ENCODE data around the gene LRP8.

LRP8 gene

GRCh38 chr1:53339736-53340635 is 12.1 kb upstream of the LRP8 start:
- no peak for DNase-seq

- DNase-seq, result no peak
These were observed 10.6 kb upstream of the LRP8 start for GRCh38 chr1:53338423-53338822.

DNA sequence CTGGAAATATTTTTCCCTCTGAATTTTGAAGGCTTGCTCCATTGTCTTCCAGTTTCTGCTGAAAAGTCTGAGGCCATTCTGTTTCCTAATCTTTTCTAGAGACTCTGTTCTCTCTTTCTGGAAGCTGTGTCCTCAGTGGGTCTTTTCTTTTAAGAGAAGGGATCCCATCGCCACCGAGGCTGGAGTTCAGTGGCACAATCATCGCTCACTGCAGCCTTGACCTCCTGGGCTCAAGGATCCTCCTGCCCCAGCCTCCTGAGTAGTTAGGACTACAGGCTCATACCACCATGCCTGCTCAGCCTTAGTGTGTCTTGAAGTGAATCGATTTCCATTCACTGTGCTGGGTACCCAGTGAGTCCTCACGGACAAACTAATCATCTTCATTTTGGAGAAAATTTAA is 9.6 kb upstream of the LRP8 start:
- no peak for DNase-seq

DNA sequence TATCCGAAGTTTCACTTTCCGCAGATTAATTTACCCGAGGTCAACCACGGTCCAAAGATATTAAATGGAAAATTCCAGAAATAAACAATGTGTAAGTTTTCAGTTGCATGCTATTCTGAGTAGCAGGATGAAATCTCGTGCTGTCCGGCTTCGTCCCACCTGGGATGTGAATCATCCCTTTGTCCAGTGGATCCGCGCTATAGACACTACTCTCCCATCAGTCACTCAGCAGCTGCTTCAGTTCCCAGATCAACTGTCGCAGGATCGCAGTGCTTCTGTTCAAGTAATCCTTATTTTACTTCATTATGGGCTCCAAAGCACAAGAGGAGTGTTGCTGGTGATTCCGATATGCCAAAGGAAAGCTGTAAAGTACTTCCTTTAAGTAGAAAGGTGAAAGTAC is 8.3 kb upstream of the LRP8 start:
- DNase-seq, result no peak

DNA sequence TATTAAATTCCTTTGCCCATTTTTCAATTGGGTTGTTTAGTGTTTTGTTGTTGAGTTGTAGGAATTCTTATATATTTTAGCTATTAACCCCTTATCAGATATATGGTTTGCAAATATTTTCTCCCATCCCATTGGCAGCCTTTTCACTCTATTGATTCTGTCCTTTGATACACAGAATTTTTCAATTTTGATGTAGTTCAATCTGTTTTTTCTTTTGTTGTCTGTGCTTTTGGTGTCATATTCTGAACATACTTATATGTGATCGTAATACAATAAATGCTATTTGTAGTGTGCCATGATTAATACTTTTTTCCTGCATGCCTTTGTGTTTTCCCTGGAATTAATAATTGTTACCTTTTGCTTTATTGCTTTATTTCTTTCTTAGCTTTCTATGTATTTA is 7.8 kb upstream of the LRP8 start:
- DNase-seq, result no peak

GRCh38 chr1:53334781-53335180 is 6.9 kb upstream of the LRP8 start:
- DNase-seq, result no peak

GRCh38 chr1:53334312-53334711 is 6.4 kb upstream of the LRP8 start:
- no peak for DNase-seq

DNA sequence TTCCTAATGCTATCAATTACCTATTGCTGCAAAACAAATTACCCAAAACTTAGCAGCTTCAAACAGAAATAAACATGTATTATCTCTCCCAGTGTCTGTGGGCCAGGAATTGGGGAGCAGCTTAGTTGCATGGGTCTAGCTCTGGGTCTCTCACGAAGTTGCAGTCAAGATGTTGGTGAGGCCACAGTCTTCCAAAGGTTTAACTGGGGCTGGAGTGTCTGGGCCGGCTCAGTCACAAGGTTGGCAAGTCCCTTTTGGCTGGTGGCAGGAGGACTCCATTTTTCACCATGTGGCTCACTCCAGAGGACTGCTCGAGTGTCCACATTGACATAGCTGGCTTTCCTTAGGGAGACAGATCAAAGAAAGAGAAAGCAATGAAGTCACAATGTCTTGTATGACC is 5.0 kb upstream of the LRP8 start:
- no peak for DNase-seq

GRCh38 chr1:53332186-53332564 is 4.3 kb upstream of the LRP8 start:
- no peak for DNase-seq

- no peak for DNase-seq
These were observed 3.7 kb upstream of the LRP8 start for GRCh38 chr1:53331446-53332185.

DNA sequence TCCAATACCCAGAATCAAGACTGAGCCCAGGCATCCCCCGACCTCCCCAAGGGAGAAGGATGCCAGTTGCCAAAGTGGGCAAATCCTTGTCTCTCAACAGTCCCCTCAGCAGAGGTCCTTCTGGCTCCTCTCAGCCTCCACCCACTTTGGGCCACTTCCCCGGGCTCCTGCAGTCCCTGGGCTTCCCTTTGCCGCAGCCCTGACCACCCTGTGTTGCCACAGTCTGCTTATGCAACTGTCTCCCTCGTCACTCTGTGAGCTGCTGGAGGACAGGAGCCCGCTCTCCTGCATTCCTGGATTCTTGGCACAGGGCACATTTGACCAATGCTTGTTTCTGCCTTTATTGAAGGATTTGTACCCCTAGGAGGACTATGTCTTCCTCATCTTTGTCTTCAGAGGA is 2.9 kb upstream of the LRP8 start:
- no peak for DNase-seq

DNA sequence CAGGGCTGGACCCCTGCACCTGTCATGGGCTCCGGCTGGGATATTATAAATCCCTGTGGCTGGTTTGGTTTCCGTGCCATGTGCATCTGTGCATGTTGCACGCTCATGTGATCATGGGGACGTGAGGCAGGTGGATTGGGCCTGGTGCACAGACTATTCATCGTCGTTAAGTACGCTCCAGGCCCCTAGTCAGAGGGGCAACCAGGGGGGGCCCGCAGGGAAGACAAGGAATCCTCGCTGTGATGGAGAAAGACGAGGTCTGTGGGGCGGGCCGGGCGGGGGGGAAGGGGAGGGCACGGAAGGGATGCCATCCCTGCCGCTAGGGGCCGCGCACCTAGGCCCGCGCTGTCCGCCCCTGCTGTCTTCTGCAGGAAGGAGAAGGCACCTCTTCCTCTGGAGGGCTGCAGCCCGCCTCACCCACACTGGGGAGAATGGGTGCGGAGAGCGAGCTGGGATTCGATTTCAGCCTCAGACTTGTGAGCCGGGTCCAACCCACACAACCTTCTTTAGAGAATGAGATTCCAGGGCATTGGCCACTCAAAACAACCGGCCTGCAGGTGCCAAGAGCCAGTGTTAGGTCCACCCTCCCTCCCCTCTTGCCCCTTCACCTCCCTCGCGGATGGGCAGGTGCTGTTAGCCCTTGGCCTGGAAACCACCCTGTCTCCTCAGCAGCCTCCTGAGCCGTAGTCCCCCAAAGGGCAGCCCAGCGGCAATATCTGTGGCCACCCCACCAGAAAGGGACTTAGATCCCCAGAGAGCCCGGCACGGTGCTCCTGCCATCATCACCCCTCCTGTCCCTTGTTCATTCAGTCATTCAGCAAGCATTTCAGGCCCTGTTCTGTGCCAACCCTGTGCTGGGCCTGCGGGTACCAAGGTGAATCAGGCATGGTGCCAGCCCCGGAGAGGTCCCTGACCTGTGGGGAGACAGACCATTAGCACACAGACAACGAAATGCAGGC is 950 bp upstream of the LRP8 start:
- DNase-seq, result peak; percentile 46 to 71

DNA sequence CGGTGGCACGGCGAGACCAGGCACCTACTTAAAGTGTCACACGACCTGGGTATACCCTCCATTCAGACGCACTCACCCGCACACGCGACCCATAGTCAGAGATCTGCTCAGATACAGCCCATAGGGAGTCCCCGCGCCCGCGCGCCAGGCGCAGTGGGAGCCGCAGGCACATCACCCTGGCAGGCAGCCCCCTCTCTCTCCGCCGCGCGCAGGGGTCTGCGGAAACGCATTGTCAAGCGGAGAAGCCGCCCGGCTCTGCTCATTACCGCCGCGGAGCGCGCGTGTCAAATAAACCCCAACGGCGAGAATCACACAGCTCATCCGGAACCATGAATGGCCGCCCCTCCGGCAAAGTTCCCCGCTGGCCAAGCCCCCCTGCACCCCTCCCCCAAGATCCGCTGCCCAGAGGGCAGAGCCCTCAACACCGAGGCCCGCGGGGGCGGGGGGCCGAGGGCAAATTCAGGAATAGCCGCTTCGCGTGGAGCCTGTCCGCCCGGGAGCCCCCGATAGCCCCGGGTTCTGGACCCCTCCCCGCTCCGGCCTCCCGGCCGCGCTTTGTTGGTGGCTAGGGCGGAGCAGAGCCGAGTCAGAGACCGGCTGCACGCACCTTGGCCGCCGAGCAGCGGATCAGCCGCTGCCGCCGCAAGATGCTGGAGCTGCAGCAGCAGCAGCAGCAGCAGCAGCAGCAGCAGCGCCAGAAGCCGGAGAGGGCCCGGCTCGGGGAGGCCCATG is 522 bp downstream of the LRP8 start:
- DNase-seq, result peak in 1 of 2 experiments; percentile 24

- DNase-seq, result no peak
These were observed 1.2 kb downstream of the LRP8 start for GRCh38 chr1:53326598-53327181.

DNA sequence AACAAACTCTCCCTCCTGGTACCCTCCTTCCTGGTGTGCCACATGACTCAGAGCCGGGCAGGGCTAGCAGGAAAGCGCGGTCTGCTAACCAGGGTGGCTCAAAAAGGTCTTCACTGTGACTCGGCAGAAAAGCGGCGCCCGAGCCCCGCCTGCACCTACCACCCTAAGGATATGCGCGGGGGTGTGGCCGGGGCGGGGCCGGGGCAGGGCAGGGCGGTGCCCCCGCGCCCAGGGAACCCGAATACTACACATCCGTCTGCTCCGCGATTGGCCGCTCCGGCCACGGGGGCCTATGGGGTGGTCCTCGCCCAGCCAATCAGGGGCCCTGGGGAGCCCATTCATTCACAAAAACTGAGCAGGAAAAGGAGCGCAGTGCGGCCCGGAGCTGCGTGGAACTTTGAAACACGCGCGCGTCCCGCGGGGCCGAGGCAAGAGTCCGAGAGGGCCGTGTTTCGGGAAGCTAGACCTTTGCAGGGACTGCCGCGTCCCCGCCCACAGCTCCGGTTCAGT is 1.7 kb downstream of the LRP8 start:
- peak; percentile 94 to 96 for DNase-seq

DNA sequence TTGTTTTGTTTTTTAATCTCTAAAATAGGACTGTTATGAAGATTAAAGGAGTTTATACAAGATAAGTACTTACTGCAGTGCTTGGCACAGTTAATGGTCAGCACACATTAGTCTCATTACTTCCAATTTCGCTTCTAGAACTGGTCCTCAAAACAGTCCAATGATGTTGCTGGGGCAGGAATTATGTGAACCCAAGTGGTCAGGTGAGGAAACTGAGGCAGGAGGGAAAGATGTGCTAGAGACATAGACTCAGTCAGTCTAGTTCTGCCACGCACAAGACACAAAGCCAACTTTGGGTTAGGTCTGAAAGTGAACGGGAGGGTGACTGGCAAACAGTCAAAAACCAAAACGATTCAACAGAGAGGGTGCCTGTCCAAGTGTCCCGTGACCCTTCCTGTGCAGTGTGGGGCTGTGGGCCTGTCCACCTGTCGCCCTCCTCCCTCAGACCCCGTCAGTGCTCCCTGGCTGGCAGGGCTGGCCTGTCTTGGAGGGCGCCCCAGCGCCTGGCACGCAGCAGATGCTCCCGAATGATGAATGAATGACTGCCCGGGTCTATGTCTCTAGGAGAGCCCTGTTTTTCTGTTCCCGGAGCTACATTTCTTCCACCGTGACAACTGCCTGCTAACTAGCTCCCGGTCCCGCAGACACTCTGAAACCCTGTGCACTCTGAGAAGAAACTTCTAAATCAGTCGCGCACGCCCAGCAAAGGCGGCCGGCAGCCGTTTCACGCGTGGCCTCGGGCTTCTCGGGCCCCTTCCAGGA is 2.4 kb downstream of the LRP8 start:
- no peak for DNase-seq

DNA sequence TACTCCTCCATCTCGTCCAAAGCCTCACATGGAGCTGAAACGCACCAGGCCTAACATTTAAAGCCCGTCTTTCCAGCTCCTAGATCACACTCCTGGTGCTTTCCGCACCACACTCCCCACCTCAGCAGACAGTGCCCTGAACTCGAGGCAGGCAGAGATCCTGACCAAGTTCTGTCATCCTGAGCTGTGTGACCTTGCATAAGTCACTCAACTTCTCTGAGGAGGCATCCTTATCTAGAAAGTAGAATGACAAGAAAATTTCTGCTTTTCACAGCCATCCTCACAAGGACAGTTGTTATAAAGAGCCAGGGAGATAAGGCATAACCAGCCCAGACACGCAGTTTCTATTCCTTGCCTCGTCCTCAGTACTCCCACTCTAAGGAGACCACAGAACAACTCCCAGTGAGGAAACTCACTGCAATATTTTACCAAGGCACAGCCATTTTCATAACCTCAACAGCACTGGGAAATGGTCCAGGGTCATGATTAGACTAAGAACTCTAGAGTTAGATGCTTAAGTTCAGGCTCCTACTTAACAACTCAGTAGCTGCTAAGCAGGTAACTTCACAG is 3.1 kb downstream of the LRP8 start:
- no peak for DNase-seq

DNA sequence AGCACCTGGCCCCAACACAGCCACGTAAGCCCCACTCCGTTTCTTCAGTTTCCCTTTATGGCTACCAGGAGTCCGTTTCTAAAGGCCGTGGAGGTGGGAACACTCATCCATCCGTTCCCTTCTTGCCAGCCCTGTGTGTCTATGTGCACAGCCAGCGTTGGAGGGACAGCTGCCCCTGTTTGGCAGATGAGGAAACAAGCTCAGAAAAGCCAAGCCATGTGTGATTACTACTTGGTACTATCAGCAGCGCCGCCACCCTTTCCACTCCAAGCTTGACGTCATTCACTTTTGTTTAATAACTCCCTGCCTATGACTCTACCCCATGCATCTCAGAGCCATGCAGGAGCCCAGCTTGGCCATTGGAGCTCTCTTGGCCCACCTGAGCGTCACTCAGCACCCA is 3.5 kb downstream of the LRP8 start:
- DNase-seq, result no peak

- DNase-seq, result no peak
These were observed 4.6 kb downstream of the LRP8 start for GRCh38 chr1:53323316-53323715.

DNA sequence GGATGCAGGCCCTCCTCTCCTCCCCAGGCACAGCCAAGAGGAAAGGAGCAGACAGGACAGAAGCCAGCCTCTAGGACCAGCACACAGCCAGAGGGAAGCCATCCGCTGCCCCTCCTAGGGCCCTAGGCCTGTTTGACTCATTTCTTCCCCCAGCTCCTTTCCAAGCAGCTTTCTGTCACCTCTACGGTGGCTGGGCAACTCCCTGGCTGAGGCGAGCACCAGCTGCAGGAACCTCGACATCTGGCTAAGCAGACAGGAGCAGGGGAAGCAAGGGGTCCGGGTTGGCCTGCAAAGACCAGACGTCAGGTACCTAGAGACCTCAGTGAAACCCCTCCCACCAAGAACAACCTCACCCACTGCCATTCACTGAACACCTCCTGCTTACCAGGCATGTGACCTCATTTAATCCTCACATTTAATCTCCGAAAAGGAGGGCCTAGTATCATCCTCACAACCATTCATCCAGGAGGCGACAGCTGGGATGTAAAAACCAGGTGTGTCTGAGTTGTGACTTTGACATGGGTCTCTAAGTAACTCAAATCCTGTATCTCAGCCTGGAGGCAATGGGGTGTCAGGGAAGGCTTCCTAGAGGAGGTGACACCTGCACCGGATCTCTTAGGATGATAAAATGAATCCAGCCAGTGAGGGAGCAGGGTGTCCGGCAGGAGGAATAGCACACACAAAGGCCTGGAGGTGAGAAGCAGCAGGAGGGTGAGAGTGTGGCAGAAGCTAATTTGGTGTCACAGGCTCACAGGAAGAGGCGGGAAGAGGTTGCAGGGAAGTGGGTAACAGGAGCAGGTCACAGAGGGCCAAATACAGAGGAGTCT is 5.9 kb downstream of the LRP8 start:
- DNase-seq, result no peak
